HG02571 (cell line): ENCODE data around the gene GYG1.
"Not testable (repeated sequence)": the region's sequence is repeated elsewhere in the genome, so short reads cannot be mapped to it uniquely, and the experiment has no call there.

ENCODE experiments used
- ATAC-seq: cut with Tn5 transposase; IDR thresholded peaks from one replicate; pipeline ENCODE4 v1.9.1; 2021; ENCODE audit warnings: mild to moderate bottlenecking, moderate library complexity; ENCODE audit not compliant: unreplicated experiment

The GYG1 gene

DNA sequence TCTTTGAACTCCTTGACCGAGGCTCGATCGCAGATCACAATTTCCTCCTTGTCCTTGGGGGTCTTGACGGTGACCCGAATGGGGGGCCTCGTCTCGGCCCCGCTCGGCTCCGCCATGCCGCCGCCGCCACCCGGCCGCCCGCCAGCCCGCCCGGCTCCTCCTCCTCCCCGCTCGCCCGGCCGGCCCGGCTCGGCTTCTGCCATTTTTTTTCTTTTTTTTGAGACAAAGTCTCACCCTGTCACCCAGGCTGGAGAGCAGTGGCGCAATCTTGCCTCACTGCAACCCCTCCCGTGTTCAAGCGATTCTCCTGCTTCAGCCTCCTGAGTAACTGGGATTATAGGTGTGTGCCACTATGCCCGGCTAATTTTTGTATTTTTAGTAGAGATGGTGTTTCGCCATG, 3.8 kb upstream of the GYG1 start:
- ATAC-seq: not testable (repeated sequence)

DNA sequence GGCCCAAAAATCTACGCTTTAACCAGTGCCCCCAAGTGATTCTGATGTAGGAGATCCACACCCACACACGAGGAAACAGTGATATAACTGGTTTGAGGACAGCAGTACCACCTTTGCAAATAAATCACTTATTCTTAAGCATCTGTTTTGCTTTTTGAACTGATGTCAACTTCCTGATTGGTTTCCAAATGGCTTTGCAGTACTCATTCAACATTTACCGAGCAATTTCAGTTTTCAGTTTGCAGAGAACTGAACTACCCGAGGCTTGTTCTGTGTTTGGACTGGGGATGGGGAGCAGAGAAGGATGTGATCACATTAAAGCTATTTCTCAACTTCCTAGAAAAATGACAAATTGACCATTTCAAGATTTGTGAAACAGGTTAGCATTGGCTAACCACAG, 1.1 kb upstream of the GYG1 start:
- ATAC-seq: no peak

DNA sequence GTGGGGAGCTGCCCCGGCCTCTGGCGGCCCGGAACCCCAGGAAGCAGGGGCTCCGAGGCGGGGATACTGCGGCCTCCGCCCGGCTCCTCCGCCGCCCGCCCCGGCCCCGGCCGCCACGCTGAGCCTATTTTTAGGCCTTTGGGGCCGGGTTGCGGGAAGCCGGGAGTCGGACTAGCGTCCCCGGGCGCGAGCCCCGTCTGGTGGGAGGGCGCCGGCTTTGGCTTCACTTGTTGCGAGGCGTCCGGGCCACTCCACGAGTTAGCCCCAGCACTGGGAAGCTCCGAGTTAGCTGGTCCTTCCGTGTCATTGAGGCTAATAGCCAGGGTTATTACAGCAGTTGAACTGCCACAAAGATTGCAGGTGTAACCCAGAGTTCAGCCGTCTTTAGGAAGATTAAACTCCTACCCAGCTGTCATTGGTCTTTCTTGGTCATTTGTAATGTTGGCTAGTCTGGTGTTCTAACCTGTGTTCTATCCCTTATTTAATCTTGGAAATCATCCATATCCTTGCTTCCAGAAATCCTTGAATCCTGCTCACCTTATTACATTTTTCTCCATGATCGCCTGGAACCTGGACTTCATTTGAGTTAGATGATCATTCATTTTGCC, 791 bp downstream of the GYG1 start:
- peak; percentile 32 for ATAC-seq

DNA sequence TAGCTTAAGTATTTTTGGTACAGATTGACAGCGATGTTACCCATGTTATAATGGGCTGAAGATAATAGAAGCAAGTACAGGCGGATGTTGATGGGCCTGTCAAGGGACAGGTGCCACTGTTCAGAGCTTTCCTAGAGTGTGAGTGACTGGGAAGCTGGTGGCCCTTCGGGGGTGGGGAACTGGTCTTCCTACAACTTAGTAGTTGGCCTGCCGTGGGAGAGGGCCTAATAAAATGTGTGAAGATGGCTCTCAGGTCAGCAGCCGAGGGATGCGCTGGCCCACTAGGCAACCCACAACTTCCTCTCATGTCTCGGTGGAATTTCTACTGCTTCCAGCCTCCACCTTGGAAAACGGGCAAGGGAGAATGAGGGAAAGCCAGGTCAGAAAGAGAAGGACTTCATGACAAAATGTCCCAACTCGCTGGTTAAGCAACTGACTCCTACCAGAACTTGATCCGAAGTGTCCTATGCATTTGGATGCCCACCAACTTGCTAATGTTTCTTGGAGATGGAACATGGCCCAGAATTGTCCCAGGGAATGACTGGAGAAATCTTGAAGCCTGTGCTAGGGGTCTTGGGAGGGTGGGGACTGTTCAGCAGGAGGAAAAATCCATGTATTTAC, 1.4 kb downstream of the GYG1 start:
- ATAC-seq: no peak

DNA sequence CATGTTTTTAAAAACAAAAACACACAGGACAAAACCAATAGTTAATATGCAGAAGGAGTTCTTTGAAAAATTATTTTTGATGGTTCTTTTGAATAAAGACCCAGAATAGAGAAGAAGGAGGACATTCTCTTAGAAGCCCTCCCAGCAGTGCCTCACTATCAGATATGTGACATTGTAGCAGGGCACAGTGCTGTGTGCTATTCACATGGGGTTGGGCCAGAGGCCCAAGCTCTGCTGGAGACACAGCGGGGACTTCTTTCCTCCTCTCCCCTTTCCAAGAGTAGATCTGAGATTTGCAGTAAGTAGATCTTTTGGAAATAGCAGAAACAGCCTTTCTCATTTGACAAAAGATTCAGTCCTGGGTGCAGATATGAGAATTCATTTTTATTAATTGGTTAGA, 6.3 kb downstream of the GYG1 start:
- no peak for ATAC-seq

DNA sequence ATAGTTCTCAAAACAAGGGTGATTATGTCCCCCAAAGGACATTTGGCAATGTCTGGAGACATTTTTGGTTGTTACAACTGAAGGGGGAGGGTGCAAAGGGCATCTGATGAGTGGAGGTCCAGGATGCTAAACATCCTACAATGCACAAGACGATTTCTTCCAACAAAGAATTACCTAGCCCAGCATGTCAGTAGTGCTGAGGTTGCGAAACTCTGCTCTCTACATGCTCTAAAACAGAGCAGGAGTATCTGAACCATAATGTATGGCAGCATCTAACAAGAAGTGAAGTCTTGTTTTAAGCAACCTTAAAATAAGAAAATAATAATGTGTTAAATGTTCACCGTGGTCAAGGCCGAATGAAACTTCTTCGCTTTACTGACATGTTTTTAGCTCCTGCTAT, 7.0 kb downstream of the GYG1 start:
- ATAC-seq: no peak

DNA sequence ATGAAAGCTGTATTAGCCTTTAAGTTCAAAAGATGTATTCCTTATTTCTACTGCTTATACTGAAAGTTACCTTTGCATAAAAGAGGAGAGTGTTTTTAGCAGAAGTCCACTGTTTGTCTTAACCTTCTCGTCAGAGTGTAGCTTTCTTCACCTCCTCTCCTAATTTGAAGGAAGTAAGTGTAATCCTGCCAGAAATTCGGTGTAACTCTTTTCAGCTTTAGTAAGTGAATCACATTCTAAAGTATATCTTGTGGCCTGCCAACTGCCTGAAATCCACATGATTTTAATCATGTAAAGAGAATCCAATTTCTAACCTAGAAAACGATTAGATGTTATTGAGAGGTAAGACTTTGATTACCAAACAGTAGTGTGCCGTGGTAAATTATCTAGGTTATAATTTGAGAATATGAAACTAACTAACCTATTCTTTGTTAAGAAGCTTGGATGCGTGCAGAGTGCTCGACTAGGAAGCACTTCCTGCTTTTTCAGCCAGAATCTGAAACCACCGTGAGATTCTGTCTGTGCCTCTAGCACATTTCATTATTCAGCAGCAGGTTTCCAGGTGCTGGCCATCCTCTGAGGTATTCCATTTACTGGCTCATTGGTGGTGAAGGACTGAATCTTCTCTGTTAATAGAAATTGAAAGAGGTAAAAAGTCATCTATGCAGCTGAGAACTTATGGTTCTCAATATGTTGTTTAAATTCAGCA, 7.5 kb downstream of the GYG1 start:
- no peak for ATAC-seq

DNA sequence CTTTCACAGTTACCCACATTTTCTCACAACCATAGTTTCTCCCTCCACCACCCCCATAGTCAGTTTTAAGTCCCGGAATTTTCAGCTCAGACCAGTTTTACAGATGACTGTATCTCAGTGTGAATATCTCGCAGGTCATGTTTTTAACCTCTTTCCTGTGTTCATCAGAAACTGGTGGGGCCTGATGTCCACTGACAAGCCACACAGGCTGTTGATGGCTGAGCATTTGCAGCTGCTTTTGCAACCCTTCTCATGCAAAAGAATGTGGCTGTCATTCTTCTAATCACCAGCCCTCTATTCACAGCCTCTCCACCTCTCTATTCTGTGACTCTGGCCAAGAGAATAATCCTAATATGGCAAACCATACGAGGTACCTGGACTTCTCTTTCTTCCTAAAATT, 8.5 kb downstream of the GYG1 start:
- peak; percentile 37 for ATAC-seq

DNA sequence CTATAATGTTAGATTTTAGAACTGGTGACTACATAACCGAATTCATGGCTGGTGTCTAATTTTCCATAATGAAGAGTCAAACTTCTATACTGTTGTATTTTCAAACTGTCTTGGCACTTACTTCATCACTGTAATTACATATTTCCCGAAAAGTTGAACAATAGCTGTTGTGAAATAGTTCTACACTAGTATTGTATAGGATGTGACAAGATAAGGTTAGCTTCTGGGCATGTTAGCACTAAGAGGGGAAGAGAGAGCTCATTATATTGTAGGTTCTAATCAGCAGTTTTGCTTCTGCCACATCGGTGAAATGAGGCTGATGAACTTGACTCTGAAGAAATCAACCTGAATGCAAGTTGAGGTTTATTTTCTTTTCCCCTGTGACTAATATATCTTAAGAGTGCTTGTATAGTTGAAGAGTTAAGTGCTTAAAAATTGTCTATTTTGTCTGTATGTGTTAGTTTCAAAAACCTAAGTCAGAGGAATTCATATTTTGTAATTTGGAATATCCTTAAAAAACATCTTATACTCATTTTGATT, 8.9 kb downstream of the GYG1 start:
- no peak for ATAC-seq

DNA sequence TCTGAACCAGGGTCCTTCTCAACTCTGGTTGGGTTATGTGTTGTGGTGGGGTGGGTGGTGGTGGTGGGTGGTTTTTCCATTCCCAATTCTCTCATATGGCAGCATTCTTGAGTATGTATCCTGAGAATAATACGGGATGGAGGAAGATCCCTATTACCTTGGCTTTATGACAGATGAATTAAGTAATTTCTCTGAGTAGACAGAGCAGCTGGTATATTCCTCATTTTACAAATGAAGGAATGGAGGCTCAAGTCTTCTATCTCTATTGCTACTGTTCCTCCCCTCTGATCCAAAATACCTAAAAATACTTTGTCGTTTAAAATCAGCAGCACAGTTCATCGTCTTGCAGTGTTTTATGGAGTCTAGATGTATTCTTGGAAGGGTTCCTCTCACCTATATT, 10.4 kb downstream of the GYG1 start:
- no peak for ATAC-seq

DNA sequence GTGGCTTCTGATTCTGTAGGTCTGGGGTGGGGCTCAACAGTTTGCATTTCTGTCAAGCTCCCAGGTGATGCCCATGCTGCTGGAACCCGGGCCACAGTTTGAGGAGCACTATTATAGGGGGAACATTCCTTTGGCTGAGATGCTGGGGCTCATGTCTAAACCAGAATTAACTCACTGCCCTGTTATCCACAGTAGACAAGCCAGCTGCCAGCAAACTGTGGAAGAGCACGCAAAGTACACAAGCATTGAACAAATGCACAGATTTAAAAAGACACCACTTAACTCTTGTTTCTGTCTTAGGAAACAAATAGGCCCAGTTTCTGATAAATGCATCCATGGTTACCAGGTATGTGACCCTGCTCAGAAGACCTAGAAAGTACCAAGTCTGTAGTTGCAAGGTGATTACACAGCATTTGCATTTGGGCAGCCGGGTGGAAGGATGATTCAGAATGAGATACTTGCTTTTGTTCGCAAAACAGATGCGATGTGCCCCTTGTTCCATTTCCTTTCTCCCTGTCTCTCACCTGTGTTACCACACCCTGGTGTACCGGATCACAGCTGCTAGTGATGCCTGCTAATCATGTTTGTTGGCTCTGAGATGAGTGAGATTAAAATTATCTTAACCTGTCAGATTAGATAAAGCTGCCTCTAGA, 12.4 kb downstream of the GYG1 start:
- peak; percentile 77 for ATAC-seq

DNA sequence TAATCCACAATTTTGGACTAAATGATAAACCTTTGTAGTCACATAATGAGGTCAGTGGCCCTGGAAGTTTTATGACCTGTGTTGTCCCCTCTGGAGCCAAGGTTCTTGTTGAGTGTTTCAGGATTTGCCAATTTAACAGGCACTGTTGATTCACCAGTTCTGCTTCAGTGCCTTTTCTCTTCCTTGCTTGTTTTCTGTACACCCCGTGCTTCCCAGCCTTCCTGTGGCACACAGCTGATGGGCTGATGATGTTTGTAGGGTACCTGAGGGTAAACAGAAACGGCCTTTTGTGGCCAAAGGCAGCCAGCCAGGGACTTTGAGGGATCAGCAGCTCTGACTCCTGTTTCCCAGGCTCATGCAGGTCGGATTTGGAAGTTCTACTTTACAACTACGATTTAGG, 13.3 kb downstream of the GYG1 start:
- no peak for ATAC-seq

DNA sequence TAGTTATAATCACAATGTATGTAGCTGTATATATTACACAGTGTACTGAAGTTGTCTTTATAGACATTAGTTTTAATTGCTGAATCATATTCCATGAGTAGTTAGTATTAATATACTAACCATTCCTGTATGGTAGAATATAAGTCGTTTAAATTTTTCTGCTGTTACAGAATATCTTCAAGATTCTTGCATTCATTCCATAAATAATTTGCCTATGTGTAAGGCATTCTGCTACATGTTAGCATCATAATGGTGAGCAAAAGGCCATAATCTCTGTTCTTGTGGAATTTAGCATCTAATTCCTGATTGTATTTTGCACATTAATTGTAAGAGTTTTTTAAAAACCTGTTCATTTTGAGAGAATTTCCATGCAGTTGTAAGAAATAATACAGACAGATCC, 14.1 kb downstream of the GYG1 start:
- no peak for ATAC-seq

DNA sequence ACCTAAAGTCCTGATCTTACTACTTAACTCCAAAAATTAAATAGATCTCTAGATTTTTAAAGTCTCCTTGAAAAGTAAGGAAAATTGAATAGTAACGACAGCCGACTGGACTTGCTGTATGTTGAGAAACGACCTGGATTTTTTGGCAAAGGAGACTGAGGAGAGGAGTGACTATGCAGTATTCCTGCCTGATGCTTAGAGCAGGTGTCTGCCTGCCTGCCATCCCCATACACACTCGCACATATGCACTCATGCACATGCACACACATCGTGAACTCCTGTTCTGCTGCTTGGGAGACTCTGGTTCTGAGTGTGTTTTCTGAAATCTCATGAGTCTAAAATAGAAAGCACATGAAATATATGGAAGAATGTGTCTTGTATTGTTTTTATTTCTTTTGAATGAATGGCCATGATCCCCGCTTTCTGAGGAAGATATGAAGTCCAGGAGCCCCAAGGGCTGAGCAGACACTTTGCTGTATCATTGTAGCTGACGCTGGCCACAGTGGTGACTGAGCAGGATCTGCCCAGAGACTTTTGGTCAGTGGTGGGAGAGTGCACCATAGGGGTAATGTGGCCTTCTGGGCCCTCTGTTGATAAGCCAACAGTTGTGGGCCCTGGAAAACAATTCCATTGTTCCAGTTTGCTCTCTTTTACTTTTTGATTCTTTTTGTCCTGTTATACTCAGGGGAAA, 16.4 kb downstream of the GYG1 start:
- no peak for ATAC-seq

DNA sequence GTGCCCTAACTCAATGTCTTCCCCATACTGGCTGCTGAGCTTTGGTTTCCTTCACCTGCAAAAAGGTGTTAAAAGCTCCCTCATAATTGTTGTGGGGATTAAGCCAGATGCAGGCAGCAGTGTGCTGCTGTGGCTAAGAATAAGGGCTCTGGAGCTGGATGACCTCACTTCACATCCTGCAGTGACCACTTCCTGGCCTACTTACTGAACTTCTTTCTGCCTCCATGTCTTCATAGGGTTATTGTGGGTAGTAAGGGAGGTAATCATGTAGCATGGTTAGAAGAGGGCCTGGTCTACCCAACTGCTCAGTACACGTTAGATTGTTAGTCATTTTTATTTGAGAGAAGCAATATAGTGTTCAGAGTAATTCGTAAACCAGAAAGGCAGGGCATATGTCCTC, 18.4 kb downstream of the GYG1 start:
- no peak for ATAC-seq

DNA sequence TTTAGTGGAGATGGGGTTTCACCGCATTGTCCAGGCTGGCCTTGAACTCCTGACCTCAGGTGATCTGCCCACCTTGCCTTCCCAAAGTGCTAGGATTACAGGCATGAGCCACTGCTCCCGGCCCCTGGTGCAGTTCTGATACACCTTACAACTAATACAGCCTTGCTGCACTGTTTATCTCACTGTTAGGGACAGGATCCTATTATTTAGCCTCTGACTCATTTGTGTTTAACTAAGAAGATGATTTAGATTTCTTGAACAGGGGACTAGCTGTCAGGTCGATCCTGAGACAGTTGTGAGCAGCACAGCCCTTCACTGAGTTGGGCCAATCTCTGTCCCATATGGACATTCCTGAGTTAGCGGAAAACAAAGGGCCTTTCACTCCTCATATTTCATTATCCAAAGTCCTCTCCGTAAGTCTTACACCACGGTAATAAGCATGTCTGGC, 19.2 kb downstream of the GYG1 start:
- ATAC-seq: no peak

DNA sequence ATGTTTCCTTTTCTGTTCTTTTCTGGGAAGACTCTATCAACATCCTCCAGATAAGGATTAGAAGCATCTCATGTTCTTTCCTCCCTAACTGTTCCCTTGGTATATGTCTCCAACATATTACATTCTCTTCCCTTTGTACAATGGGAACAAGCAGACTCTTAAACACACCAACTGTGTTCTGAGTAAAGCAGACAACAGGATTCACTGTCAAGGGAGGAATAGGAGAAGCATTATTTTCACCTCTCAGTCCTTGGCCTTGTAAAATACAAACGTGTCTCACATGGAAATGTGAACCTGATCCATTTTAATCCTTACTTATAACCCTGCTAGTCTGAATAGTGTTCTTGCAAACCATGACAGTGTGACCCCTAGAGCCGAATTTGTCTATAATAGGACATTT, 19.6 kb downstream of the GYG1 start:
- ATAC-seq: no peak

DNA sequence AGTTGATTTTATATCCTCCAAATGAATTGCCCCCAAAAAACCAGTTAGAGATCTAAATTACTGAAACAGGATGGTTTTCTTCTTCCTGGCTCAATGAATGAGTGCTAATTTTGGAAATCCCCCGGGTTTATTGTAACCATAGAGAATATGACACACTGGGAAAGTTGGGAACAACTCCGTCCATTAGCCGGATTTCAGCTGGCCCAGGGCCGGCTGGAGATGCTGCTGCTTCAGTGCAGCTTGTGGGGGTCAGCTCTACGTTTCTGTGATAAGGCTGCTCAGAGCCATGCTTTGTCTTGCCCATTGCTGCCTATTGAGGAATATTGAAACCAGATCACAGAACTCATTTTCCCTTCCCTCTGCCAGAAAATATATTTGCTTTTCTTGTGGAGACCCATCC, 20.3 kb downstream of the GYG1 start:
- no peak for ATAC-seq

DNA sequence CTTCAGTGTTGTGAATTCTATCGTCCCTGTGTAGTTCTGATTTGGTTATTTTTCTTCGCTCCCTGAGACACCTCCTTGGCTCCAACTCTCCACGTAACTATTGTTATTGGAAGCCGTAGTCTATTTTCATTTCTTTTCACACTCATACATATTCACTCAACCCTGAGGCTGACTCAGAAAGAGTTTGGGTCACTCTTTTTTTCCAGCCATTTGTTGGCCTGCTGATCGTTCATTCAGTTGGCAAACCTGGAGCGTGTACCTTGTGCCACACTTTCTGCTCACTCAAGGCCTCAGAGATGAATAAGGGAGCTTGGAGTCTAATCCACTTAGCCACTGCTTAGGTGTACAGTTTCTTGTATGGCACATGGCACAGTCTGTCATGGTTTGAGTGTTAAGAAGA, 22.4 kb downstream of the GYG1 start:
- ATAC-seq: no peak

DNA sequence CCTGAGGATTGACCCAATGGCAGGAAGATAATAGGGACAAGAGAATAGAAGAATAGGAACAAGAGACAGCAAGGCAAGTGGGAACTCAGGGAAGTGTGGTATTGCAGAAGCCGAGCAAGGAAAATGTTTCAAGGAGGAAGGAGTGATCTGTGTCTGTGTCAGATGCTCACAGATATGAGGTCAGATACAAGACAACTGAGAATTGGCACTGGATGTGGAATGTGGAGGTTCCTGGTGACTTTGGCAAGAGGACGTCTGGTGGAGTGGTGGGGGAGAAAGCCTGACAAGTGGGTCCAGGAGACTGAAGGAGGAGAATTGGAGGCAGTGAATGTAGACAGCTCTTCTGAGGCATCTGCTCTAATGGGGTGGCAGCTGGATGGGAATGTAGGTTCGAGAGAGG, 24.1 kb downstream of the GYG1 start:
- ATAC-seq: no peak

DNA sequence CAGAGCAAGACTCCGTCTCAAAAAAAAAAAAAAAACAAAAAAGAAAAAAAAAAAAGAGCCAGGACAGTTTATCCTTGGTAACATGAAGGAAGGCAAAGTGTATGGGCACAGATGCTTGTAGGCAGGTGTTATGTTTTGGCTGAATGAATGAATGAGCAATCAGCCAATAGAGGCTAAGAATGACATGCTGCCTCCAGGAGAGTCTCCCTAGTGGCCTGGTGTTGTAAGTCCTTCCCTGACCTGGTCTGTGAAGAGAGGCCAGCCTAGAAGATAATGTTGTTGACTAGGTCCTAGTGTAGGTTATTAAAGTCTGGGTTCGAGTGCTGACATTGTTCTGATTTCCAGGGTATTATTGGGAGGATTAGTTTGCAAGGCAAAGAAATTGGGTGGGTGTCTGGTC, 24.9 kb downstream of the GYG1 start:
- no peak for ATAC-seq
